ENCODE data around the gene EIPR1.

EIPR1 gene

DNA sequence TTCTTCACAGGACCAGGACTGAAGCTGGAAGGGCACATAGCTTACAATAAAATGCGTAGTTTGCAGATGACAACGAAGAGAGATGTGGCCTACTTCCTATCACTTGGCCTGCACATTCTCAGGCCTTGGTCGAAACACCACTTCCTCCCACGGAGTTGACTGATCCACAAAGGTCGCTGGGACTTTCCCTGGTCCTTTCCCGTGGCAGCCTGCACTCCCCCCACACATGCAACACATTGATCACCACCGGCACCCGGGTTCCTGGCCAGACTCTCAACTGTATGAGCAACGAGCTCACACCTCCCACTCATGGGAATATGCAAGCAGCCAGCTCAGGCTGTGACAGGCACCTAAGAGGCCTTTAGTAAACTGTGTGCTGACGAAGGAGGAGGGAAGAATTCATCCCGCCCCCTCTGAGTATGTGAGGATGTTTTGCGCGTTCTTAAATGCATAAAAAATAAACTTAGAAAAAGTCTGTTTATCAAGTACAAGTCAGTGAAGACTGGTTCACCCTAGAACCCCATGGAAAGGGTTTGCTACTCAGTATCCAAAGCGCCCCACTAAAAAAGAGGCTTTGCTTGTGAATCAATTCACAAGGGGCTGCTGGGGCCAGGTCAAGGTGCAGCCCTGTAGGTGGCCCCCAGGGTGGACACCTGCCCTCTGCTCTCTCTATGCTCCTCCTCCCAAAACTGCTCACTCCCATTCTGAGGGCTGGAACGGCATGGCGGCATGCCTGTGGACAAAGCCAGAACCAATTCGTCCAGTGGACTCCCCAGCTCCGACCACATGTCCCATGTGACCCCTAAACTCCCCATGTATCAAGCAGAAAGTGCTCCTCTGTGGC, 154.3 kb downstream of the EIPR1 start:
- Histone ChIP-seq H3K4me1 (ENCODE audit: insufficient read depth, insufficient read length) (no peaks in the 10 kb centered on the region), H3K9me3 (ENCODE audit: insufficient read depth, low read length) (peaks cover 15% of the 10 kb centered on the region; the same call in 1 of the 2 replicates), H3K4me3 (ENCODE audit: insufficient read length, low read depth) (no peak overlapping the region), H3K9ac (ENCODE audit: insufficient read length, low read depth) (no peak overlapping the region), H3K27me3 (ENCODE audit: insufficient read depth, insufficient read length) (no peaks in the 10 kb centered on the region), H3K36me3 (ENCODE audit: insufficient read depth, insufficient read length, low read length) (no peaks in the 10 kb centered on the region)
- no peak for DNase-seq (ENCODE audit: low read depth, low spot score)
- TF ChIP-seq ZNF274 (IDR thresholded peaks at IDR 0.05; ENCODE audit: low read depth, low read length) = no peak
- no peak for TF ChIP-seq SUZ12 (IDR thresholded peaks at IDR 0.05; ENCODE audit: extremely low read depth, insufficient read depth, insufficient read length)
- no peak for TF ChIP-seq YY1 (IDR thresholded peaks at IDR 0.05; ENCODE audit: insufficient read depth, insufficient read length)

- no peaks in the 10 kb centered on the region for H3K4me1 ChIP-seq (ENCODE audit: insufficient read depth, insufficient read length)
- H3K9ac ChIP-seq (ENCODE audit: insufficient read length, low read depth) = no peak overlapping the region
- TF ChIP-seq SUZ12 (IDR thresholded peaks at IDR 0.05; ENCODE audit: extremely low read depth, insufficient read depth, insufficient read length) = no peak
- H3K9me3 ChIP-seq (ENCODE audit: insufficient read depth, low read length) = peaks cover 10% of the 10 kb centered on the region; the same call in 1 of the 2 replicates
- no peak for DNase-seq (ENCODE audit: low read depth, low spot score)
- no peak overlapping the region for H3K4me3 ChIP-seq (ENCODE audit: insufficient read length, low read depth)
- H3K36me3 ChIP-seq (ENCODE audit: insufficient read depth, insufficient read length, low read length) = no peaks in the 10 kb centered on the region
- no peaks in the 10 kb centered on the region for H3K27me3 ChIP-seq (ENCODE audit: insufficient read depth, insufficient read length)
Measured at GRCh38 chr2:3222636-3223035, 155.0 kb downstream of the EIPR1 start.

- no peak for DNase-seq (ENCODE audit: low read depth, low spot score)
- Histone ChIP-seq H3K4me1 (ENCODE audit: insufficient read depth, insufficient read length) (no peaks in the 10 kb centered on the region), H3K4me3 (ENCODE audit: insufficient read length, low read depth) (no peak overlapping the region), H3K27me3 (ENCODE audit: insufficient read depth, insufficient read length) (no peaks in the 10 kb centered on the region), H3K9ac (ENCODE audit: insufficient read length, low read depth) (no peak overlapping the region), H3K9me3 (ENCODE audit: insufficient read depth, low read length) (peaks cover 10% of the 10 kb centered on the region; the same call in 1 of the 2 replicates), H3K36me3 (ENCODE audit: insufficient read depth, insufficient read length, low read length) (no peaks in the 10 kb centered on the region)
- TF ChIP-seq YY1 (IDR thresholded peaks at IDR 0.05; ENCODE audit: insufficient read depth, insufficient read length) (no peak), SUZ12 (IDR thresholded peaks at IDR 0.05; ENCODE audit: extremely low read depth, insufficient read depth, insufficient read length) (no peak), ZNF274 (IDR thresholded peaks at IDR 0.05; ENCODE audit: low read depth, low read length) (no peak)
Measured at GRCh38 chr2:3219536-3219935, 158.1 kb downstream of the EIPR1 start.

GRCh38 chr2:3217646-3218045, 160.0 kb downstream of the EIPR1 start:
- Histone ChIP-seq H3K4me3 (ENCODE audit: insufficient read length, low read depth) (no peak overlapping the region), H3K9me3 (ENCODE audit: insufficient read depth, low read length) (peaks cover 10% of the 10 kb centered on the region; the same call in 1 of the 2 replicates), H3K36me3 (ENCODE audit: insufficient read depth, insufficient read length, low read length) (no peaks in the 10 kb centered on the region), H3K4me1 (ENCODE audit: insufficient read depth, insufficient read length) (no peaks in the 10 kb centered on the region), H3K9ac (ENCODE audit: insufficient read length, low read depth) (no peak overlapping the region), H3K27me3 (ENCODE audit: insufficient read depth, insufficient read length) (no peaks in the 10 kb centered on the region)
- no peak for DNase-seq (ENCODE audit: low read depth, low spot score)
- TF ChIP-seq SUZ12 (IDR thresholded peaks at IDR 0.05; ENCODE audit: extremely low read depth, insufficient read depth, insufficient read length) (no peak), ZNF274 (IDR thresholded peaks at IDR 0.05; ENCODE audit: low read depth, low read length) (no peak), YY1 (IDR thresholded peaks at IDR 0.05; ENCODE audit: insufficient read depth, insufficient read length) (no peak)

DNA sequence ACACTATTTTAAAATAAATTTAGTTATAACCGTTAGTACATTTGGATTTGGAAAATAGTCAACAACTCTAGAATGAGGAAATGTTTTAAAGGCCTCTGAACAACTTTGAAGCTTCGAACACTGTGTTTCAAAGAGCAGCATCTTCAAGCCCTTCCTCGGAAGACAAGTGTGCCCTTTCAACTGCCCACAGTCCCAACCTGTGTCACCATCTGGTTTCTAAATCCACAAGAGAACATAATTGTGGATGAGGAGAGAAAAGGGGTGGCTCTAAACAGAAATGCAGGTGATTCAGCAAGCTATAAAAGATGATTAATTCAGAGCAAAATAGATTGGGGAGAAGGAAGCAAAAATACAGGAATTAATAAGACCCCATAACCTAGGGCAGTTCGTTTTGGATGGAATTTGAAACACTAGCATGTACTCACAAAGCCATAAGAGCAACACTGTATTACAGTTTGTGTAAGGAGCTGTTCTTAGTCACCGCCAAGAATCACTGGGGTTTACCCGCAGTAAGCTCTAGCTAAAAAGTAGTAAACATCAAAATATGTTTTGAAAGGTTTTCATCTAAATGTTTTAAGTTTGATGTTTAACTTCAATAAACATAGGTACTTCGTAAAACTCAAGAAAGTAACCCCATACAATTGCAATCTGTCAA, 160.7 kb downstream of the EIPR1 start:
- H3K36me3 ChIP-seq (ENCODE audit: insufficient read depth, insufficient read length, low read length) = no peaks in the 10 kb centered on the region
- DNase-seq (ENCODE audit: low read depth, low spot score) = no peak
- no peak for TF ChIP-seq ZNF274 (IDR thresholded peaks at IDR 0.05; ENCODE audit: low read depth, low read length)
- TF ChIP-seq SUZ12 (IDR thresholded peaks at IDR 0.05; ENCODE audit: extremely low read depth, insufficient read depth, insufficient read length) = no peak
- TF ChIP-seq YY1 (IDR thresholded peaks at IDR 0.05; ENCODE audit: insufficient read depth, insufficient read length) = no peak

GRCh38 chr2:3214806-3215404, 162.7 kb downstream of the EIPR1 start:
- Histone ChIP-seq H3K9me3 (ENCODE audit: insufficient read depth, low read length) (0 out of 2 replicates have a peak, but pooled peaks cover under 1% of the 10 kb centered on the region), H3K4me1 (ENCODE audit: insufficient read depth, insufficient read length) (no peaks in the 10 kb centered on the region), H3K27me3 (ENCODE audit: insufficient read depth, insufficient read length) (no peaks in the 10 kb centered on the region), H3K9ac (ENCODE audit: insufficient read length, low read depth) (no peak overlapping the region), H3K4me3 (ENCODE audit: insufficient read length, low read depth) (no peak overlapping the region), H3K36me3 (ENCODE audit: insufficient read depth, insufficient read length, low read length) (no peaks in the 10 kb centered on the region)
- no peak for TF ChIP-seq ZNF274 (IDR thresholded peaks at IDR 0.05; ENCODE audit: low read depth, low read length)
- no peak for DNase-seq (ENCODE audit: low read depth, low spot score)

More for the DNA sequence above, 160.7 kb downstream of the EIPR1 start:
- Histone ChIP-seq H3K9ac (ENCODE audit: insufficient read length, low read depth) (no peak overlapping the region), H3K27me3 (ENCODE audit: insufficient read depth, insufficient read length) (no peaks in the 10 kb centered on the region), H3K9me3 (ENCODE audit: insufficient read depth, low read length) (peaks cover 10% of the 10 kb centered on the region; the same call in 1 of the 2 replicates), H3K4me1 (ENCODE audit: insufficient read depth, insufficient read length) (no peaks in the 10 kb centered on the region), H3K4me3 (ENCODE audit: insufficient read length, low read depth) (no peak overlapping the region)

- H3K9ac ChIP-seq (ENCODE audit: insufficient read length, low read depth) = no peak overlapping the region
- H3K4me1 ChIP-seq (ENCODE audit: insufficient read depth, insufficient read length) = no peaks in the 10 kb centered on the region
- no peaks in the 10 kb centered on the region for H3K9me3 ChIP-seq (ENCODE audit: insufficient read depth, low read length)
- DNase-seq (ENCODE audit: low read depth, low spot score) = no peak
- no peaks in the 10 kb centered on the region for H3K36me3 ChIP-seq (ENCODE audit: insufficient read depth, insufficient read length, low read length)
- TF ChIP-seq SUZ12 (IDR thresholded peaks at IDR 0.05; ENCODE audit: extremely low read depth, insufficient read depth, insufficient read length) = no peak
- no peak for TF ChIP-seq ZNF274 (IDR thresholded peaks at IDR 0.05; ENCODE audit: low read depth, low read length)
- no peak for TF ChIP-seq YY1 (IDR thresholded peaks at IDR 0.05; ENCODE audit: insufficient read depth, insufficient read length)
- no peak overlapping the region for H3K4me3 ChIP-seq (ENCODE audit: insufficient read length, low read depth)
- no peaks in the 10 kb centered on the region for H3K27me3 ChIP-seq (ENCODE audit: insufficient read depth, insufficient read length)
Measured at GRCh38 chr2:3214065-3214464, 163.6 kb downstream of the EIPR1 start.
